Heart left ventricle (tissue), 13 donors: ENCODE measurements around the gene CAMTA1.

Experiments
- POLR2A ChIP-seq, 2 donors: fragments of 450-650 bp; IDR thresholded peaks; one replicate each; pipeline ENCODE4 v1.6.1; 2017; ENCODE audit warnings: antibody characterized with exemption in 2 of 2, mild to moderate bottlenecking in 2 of 2, moderate library complexity in 2 of 2
- TF ChIP-seq, protein P1 (sequence below), 12 donors: fragments of 200-600 bp; sonication (generic) in 4 of 12; IDR thresholded peaks; one replicate each; pipeline versions ENCODE4 v1.5.0 to v1.8.0; 2018 to 2022; ENCODE audit warnings: antibody characterized with exemption in 12 of 12, mild to moderate bottlenecking in 5 of 12
- donor health status: ischemic (EF 13 %, LVEDD 7.1; RV severe dilation, severe dysfunction).
- donor health status: DM: no; HTN: yes; CAD: no.
- donor health status: DM: no; HTN: no; CAD: no.
- donor health status: ischemic (EF 25% LVEDD 6.9; RV normal size, moderate dysfunction).
- donor health status: ischemic (EF 25% LVEDD 5.7; RV mildly dilated, moderate dysfunction).
- donor health status: ischemic (EF 35%, LVEDD 5.7; RV mildly dilated, moderate dysfunction).
- donor health status: nonischemic (EF 11% LVEDD 7.7; RV severe dilation, severe dysfunction).
- donor health status: DM: yes; HTN: yes; CAD: no.
- donor health status: PGD.
- donor health status: ischemic (EF 29% LVEDD 5.4; RV normal size, mild dysfunction).
- donor health status: nonischemic (EF 23%, LVEDD 6.1; RV moderate dilation, normal function).

DNA sequence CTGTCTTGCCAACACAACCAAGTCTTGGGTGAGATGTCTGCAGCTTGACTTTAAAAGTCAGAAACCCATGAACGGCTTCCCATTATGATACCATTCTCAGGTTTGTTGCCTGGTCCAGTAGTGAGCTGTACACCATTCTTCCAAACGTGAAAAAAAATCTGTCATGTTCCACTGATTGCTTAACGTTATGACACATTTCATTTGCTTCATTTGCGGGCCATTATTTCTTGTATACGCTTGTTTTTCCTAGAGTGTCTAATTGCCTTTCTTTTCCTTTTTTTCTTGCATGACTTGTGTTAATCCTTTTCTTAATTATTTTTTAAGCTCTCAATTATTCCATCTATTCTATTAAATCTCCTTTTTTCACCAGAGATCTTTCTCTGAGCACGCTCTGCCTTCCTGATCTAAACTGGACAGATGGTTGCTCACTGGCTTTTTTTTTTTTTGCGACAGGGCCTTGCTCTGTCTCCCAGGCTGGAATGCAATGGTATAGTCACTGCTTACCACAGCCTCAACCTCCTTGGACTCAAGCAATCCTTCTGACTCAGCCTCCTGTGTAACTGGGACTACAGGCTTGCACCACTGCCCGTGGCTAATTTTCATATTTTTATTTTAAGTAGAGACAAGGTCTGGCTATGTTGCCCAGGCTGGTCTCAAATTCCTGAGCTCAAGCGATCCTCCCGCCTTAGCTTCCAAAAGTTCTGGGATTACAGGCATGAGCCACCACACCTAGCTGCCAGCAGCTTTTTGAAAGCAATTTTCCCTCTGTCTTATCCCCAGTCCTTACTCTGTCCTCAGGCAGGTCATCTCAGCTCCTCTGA, 31.7 kb upstream of the CAMTA1 start:
- no peak for TF ChIP-seq POLR2A (IDR thresholded peaks at IDR 0.05)
- TF ChIP-seq, protein P1, sequence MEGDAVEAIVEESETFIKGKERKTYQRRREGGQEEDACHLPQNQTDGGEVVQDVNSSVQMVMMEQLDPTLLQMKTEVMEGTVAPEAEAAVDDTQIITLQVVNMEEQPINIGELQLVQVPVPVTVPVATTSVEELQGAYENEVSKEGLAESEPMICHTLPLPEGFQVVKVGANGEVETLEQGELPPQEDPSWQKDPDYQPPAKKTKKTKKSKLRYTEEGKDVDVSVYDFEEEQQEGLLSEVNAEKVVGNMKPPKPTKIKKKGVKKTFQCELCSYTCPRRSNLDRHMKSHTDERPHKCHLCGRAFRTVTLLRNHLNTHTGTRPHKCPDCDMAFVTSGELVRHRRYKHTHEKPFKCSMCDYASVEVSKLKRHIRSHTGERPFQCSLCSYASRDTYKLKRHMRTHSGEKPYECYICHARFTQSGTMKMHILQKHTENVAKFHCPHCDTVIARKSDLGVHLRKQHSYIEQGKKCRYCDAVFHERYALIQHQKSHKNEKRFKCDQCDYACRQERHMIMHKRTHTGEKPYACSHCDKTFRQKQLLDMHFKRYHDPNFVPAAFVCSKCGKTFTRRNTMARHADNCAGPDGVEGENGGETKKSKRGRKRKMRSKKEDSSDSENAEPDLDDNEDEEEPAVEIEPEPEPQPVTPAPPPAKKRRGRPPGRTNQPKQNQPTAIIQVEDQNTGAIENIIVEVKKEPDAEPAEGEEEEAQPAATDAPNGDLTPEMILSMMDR (IDR thresholded peaks at IDR 0.05) = no peak
